HTR-8/SVneo (cell line): ENCODE data around the gene UBE2Q1.

Experiments used
- DNase-seq: peaks from one replicate; pipeline ENCODE4 v3.0.0; 2011; ENCODE audit warnings: low spot score, mixed read lengths; ENCODE audit not compliant: insufficient read length
- FAIRE-seq: peaks from 2 replicates; lab custom pipeline; 2011; peaks lifted over from hg19 to GRCh38; lab: Jason Lieb, UNC

UBE2Q1 gene

DNA sequence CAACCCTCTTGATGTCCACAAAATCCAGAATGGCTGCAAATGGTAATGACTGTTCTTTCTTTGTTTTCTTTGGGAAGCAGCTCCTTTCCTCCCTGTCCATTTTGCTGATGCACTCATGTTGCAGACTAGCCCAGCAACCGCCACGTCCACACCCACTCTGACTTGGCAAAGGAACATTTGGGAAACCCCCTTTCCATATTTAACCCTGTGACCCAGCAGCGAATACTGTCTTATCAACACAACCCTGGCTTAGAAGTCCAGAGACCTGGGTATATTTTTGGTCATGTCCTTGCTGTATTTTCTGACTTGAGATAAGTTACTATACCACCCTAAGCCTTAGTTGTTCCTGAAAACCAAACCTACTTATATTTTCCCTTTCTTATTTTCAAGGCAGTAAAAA lies 38.1 kb downstream of the UBE2Q1 start:
- no peak for DNase-seq
- FAIRE-seq: no peak

DNA sequence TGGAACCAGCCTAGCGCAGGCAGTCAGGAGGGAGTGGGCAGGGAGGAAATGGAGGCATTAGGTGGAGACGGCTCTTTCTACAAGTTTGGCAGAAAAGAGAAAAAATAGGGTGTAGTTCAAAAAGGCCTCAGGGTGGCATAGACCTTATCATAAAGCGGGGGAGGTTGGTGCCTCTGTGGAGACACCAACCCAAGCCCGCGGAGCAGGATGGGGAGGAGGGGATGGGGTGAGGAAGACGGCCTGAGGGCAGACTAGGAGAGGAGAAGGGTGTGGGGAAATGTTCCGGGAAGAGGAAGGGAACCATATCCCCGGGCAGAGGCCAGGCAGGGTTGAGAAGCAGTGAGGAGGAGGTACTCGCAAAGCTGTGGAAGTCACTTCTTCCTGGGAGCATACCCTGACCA lies 38.9 kb downstream of the UBE2Q1 start:
- FAIRE-seq (no peak), DNase-seq (no peak)

DNA sequence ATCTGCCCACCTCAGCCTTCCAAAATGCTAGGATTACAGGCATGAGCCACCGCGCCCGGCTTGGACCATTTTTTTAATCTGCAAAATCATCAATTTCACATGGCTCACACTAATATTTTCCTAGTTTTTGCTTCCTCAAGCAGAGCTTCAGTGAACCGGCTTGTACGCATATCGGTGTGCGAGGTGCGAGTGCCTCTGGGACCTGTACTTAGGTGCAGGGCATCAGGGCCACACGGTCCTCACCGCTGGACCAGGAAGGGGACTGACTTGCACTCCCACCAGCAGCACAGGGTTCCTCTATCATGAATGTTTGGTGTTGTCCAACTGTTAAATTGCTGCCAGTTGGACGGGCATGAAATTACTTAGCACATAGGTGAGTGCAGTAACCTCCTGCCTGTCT lies 40.8 kb downstream of the UBE2Q1 start:
- DNase-seq: no peak
- FAIRE-seq: no peak

DNA sequence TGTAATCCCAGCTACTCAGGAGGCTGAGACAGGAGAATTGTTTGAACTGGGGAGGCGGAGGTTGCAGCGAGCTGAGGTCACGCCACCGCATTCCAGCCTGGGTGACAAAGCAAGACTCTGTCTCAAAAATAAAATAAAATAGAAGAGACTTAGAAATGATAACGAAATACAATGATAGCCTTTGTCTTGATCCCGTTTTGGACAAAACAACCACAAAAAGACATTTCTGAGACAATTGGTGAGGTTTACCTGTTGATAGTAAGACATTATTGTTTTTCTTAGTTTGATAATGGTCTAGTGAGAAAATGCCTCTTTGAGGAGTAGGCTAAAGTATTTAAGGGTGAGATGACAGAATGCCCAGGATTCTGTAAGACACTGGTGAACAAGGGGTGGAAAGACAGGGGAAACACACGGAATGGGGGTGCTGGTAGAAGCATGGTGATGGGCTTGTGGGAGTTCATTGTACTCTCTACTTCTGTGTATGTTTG lies 44.4 kb downstream of the UBE2Q1 start:
- FAIRE-seq (no peak), DNase-seq (no peak)

DNA sequence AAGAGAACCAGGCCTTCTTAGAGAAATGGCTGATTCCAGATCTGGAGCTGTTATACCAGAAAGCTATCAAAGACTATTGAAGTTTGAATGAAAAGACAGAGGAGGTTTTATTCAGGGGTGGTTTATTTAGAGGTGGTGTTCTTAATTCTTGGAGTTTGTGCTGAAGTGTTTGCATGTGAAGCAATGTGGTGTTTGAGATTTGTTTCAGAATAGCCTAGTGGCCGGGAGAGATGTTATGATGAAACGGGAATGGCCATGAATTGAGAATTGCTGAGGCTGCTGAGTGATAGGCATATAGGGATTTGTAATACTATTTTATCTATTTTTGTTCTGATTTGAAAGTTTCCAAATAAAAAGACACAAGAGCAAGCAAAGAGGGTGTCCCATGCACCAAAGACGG lies 45.7 kb downstream of the UBE2Q1 start:
- FAIRE-seq (no peak), DNase-seq (no peak)

DNA sequence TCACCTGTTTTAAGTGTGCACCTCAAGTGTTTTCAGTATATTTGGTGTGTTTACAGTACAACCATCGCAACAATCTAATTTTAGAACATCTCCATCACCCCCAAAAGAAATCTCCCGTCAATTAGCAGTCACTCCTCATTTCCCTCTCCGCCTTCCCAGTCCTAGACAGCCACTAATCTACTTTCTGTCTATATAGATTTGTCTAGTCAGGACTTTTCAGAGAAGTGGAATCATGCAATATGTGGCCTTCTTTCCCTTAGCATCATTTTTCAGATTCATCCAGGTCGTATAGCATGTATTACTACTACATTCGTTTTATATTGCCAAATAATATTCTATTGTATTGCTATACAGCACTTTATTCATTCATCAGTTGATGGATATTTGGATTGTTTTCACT lies 54.6 kb downstream of the UBE2Q1 start:
- DNase-seq (no peak), FAIRE-seq (no peak)

DNA sequence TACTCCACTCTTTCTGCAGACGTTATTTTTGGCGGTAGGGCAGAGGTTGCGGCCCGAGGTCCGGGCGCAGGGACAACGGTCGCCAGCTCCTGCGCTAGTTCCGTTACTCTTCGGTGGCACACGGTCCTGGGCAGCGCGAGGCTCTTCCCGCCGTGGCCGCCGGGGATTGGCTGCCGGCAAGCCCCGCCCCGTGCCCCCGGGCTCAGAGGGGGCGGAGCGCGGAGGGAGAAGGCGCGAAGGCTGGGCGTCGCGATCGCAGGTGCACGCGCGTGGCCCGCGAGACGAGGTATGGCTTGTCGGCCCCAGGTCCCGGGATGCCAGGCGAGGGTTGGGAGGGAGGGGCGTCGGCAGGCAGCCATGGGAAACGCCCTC lies 55.7 kb downstream of the UBE2Q1 start:
- DNase-seq (no peak), FAIRE-seq (no peak)

DNA sequence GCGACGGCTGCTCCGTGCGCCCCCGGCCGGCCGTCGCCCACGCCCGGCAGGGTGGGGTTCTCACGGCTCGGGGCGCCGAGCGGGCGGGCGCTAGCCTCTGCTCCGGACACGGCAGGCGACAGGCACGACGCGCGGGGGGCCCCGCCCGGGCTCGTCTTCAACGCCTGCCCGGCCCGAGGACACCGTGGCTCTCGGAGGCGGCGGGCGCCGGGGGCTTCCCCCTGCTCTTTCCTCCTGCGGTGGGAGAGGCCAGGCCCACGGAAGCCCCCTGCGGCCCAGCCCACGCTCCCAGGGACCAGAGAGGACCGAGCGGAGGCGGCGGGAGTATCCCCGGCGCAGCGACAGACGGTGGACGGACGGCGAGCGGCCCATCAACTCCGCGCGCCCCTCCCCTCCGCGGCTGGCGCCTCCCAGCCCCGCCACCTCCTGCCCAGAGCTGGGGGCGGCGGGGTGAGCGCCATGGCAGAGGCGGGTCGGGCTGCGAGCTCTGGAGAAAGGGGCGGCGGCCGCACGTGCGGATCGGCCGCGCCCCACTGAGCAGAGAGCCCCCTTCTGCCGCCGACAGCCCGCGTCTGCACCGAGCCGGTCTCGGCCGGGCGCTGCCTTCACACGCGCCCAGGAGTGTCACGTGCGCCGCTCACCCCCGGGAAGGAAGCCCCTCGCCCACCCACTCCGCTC lies 56.3 kb downstream of the UBE2Q1 start, which contains the start of the genes SHE and TDRD10:
SHE (minus strand) TSS at position 347 of the 678 bp plus-strand sequence. CDS start 386 bp downstream, outside the sequence.
TDRD10 (plus strand) TSS at position 154 of the 678 bp plus-strand sequence. CDS start 4,685 bp downstream, outside the sequence.
- FAIRE-seq (no peak), DNase-seq (no peak)

DNA sequence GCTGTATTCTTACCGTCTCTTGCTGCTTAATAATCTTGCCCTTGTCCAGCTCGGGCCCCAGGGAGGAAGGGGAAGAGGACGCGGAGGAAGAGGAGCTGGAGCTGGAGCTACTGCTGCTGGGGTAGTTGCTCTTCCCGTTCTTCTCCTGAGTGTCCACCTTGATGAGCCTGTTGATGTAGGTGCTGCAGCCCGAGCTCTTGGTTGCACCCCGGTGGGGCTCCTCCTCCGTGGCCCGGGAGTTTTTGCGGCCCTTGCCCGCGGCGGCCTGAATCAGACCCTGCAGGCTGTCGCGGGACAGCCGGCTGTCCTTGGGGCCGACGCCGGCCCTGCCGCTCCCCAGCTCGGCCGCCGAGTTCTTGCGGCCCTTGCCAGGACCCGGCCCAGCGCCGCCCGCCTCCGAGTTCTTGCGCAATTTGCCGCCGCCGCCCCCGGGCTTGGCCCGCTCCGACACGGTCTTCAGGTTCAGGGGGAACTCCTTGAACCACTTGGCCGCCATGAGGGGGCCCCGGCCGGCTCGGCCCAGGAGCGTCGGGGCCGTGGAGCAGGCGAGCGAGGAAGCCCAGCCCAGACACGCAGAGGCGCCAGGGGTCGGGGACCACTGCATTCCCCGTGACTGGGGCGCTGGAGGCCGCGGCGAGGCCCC lies 56.9 kb downstream of the UBE2Q1 start:
- no peak for FAIRE-seq
- no peak for DNase-seq

DNA sequence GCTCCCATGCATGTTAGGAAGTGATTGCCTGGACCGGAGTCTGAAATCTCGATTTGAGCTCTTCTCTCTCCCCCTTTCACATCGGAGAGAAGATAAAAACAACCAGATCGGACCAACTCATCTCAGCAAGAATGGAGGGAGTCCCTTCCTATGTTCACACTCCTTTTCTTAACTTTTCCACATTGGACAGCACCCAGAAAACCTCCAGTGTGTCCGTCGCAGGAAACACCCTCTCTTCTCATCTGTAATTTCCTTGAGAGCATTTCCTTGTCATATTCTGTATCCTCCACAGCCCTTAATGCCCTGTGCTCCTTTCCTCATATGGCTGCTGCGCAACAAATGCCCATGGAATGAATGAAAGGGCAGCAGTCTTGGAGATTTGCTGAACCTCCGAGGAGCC lies 57.9 kb downstream of the UBE2Q1 start:
- FAIRE-seq (no peak), DNase-seq (no peak)

DNA sequence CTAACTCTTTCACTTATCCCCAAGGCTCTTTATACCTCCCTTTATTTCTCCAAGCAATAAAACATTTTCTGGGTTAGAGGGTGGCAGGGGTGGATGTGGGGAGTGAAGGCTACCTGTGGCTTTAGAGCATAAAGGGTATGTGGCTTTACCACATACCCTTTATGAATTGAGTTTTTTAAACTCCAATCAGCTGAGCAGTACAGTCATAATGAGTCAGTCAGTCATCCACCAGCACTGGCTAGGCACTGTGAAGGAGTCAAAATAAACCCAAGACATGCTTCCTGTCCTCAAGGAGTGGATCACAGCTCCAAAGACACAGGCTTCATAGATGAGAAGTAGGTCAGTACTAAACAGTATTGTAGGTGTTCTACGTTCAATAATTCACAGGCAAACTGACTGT lies 59.0 kb downstream of the UBE2Q1 start:
- no peak for FAIRE-seq

More for the DNA sequence above, 59.0 kb downstream of the UBE2Q1 start:
- no peak for DNase-seq
